Kidney epithelial cell (primary cell): ENCODE results near the gene HSD17B8. TPM values are rescaled to one million over a fixed set of nuclear protein-coding genes. Genes with fewer than 3 reads are reported as not detected.

Experiments
- DNase-seq: peaks from one replicate; pipeline ENCODE4 v3.0.0-alpha.2; 2010; ENCODE audit warnings: low read depth
- H3K27me3 ChIP-seq: 2 replicates; pipeline ENCODE4 v1.6.0; 2011; ENCODE audit warnings: low read length; ENCODE audit not compliant: control insufficient read depth, insufficient read depth
- H3K36me3 ChIP-seq: 2 replicates; pipeline ENCODE4 v1.5.1; 2011; ENCODE audit warnings: low read length; ENCODE audit not compliant: control insufficient read depth, insufficient read depth
- H3K4me3 ChIP-seq: 2 replicates; pipeline ENCODE4 v1.5.1; 2011; ENCODE audit warnings: low read depth, mild to moderate bottlenecking, control low read depth, low read length
- CTCF ChIP-seq: IDR thresholded peaks from 2 replicates; pipeline ENCODE4 v1.5.1; 2011; ENCODE audit warnings: mild to moderate bottlenecking, moderate library complexity, low read length, control low read depth, inconsistent platforms; ENCODE audit not compliant: insufficient read depth, poor library complexity, severe bottlenecking
- total RNA-seq: library from RNA; depleted of rRNA; stranded (reverse); fragments of >200 nt; gene quantifications from 2 replicates; pipeline ENCODE4 v1.2.3, GENCODE V29; 2015

HSD17B8 gene
- total RNA-seq, 1 donor from 2014 or later: 13.1 TPM

DNA sequence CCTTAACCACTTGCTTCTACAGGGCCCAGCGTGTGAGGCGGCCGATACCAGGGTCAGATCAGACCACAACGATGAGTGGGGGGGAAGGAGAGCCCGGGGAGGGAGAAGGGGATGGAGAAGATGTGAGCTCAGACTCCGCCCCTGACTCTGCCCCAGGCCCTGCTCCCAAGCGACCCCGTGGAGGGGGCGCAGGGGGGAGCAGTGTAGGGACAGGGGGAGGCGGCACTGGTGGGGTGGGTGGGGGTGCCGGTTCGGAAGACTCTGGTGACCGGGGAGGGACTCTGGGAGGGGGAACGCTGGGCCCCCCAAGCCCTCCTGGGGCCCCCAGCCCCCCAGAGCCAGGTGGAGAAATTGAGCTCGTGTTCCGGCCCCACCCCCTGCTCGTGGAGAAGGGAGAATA is 6.7 kb downstream of the HSD17B8 start:
- no peak for TF ChIP-seq CTCF
- no peak overlapping the region for H3K4me3 ChIP-seq
- DNase-seq: no peak
- H3K27me3 ChIP-seq: peaks cover 8% of the 10 kb centered on the region
- peaks cover 2% of the 10 kb centered on the region for H3K36me3 ChIP-seq

GRCh38 chr6:33211666-33212422 is 7.4 kb downstream of the HSD17B8 start:
- Histone ChIP-seq H3K4me3 (no peak overlapping the region), H3K27me3 (peaks cover 8% of the 10 kb centered on the region), H3K36me3 (peaks cover 2% of the 10 kb centered on the region)
- no peak for TF ChIP-seq CTCF
- no peak for DNase-seq

DNA sequence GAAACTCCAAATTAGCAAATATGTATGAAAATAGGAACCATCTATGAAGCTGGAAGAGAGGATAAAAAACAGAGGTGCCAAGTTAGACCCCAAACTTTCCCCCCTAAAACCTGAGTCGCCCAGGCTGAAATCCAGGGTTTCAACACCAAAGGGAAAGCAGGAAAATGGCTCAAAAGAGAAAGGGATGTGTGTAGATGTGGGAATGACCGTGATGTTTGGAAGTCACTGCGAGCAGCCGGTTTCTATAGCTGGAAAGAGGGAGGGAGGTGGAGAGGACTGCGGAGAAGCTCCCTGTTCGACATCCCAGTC is 8.4 kb downstream of the HSD17B8 start:
- no peak for TF ChIP-seq CTCF
- peaks cover 2% of the 10 kb centered on the region for H3K36me3 ChIP-seq
- H3K27me3 ChIP-seq: peaks cover 8% of the 10 kb centered on the region
- no peak for DNase-seq
- peak overlapping the region; percentile 41 for H3K4me3 ChIP-seq

- Histone ChIP-seq H3K27me3 (peaks cover 8% of the 10 kb centered on the region), H3K4me3 (peak overlapping the region; percentile 41), H3K36me3 (peaks cover 2% of the 10 kb centered on the region)
- no peak for TF ChIP-seq CTCF
- DNase-seq: no peak
These were observed 8.9 kb downstream of the HSD17B8 start for GRCh38 chr6:33213166-33213988.

- H3K36me3 ChIP-seq: peaks cover 2% of the 10 kb centered on the region
- no peak for TF ChIP-seq CTCF
- H3K4me3 ChIP-seq: peak overlapping the region; percentile 41
- DNase-seq: no peak
- H3K27me3 ChIP-seq: peaks cover 8% of the 10 kb centered on the region
These were observed 9.5 kb downstream of the HSD17B8 start for GRCh38 chr6:33213989-33214335.
